Testis (tissue), 3 donors: ENCODE data around the gene FKBP10. TPM values are rescaled to one million over a fixed set of nuclear protein-coding genes. Genes with fewer than 3 reads are reported as not detected.
"Not testable (repeated sequence)": the region's sequence is repeated elsewhere in the genome, so short reads cannot be mapped to it uniquely, and the experiment has no call there.

Experiments
- DNase-seq: peaks from one replicate; pipeline ENCODE4 v3.0.0-alpha.2; 2019
- H3K27ac ChIP-seq, 2 donors: fragments of 200-600 bp; sonication (generic); one replicate each; pipeline ENCODE4 v1.5.1; 2019
- H3K27me3 ChIP-seq: fragments of 200-600 bp; sonication (generic); one replicate; pipeline ENCODE4 v1.5.1; 2019
- H3K36me3 ChIP-seq: fragments of 200-600 bp; sonication (generic); one replicate; pipeline ENCODE4 v1.5.1; 2017; ENCODE audit warnings: low read depth; ENCODE audit errors: missing control alignments
- H3K4me1 ChIP-seq: fragments of 200-600 bp; sonication (generic); one replicate; pipeline ENCODE4 v1.5.1; 2019
- H3K4me3 ChIP-seq, 2 donors: fragments of 200-600 bp; sonication (generic); one replicate each; pipeline ENCODE4 v1.5.1; 2017 to 2019
- H3K9me3 ChIP-seq: fragments of 200-600 bp; sonication (generic); one replicate; pipeline ENCODE4 v1.5.1; 2017
- POLR2A ChIP-seq: fragments of 450-650 bp; IDR thresholded peaks from one replicate; pipeline ENCODE4 v1.6.1; 2017; ENCODE audit warnings: antibody characterized with exemption, mild to moderate bottlenecking, moderate library complexity
- WGBS, 2 donors: methylation state at CpG; one replicate each; pipeline ENCODE4 v1.1.5; 2018; 5-methylcytosine and 5-hydroxymethylcytosine counted together
- intact Hi-C: fragments of 100-400 bp; cut with DNase I; formaldehyde crosslinking; loops from one replicate; pipeline ENCODE4 v1.15.1; 2023; ENCODE audit warnings: low total_unique reads
- polyA plus RNA-seq: library from polyadenylated mRNA; stranded (reverse); fragments of 350-450 nt; fragmentation: Illumina TruSeq; extraction: RNeasy Lipid Tissue Mini Kit (QIAGEN cat#74804); gene quantifications from one replicate; pipeline ENCODE4 v1.2.3, GENCODE V29; 2014; ENCODE audit warnings: low read depth, low replicate concordance; ENCODE audit not compliant: insufficient read depth
- total RNA-seq, 2 donors: library from RNA; depleted of rRNA; stranded (reverse); fragments of >200 nt; gene quantifications; one replicate each; pipeline ENCODE4 v1.2.3, GENCODE V29; 2016
- TF ChIP-seq, protein P1 (sequence below), 3 experiments: fragments of 450-650 bp in 2 of 3; fragments of 200-600 bp in 1 of 3; sonication (generic) in 1 of 3; IDR thresholded peaks; one replicate each; pipeline ENCODE4 v1.5.1; 2016 to 2019; ENCODE audit warnings: antibody characterized with exemption in 3 of 3, mild to moderate bottlenecking in 2 of 3, moderate library complexity in 1 of 3

Gene FKBP10
- total and polyA plus RNA-seq, 3 donors from 2014 or later, result 31.4 to 37.8 (median 36.5) TPM

- intact Hi-C loops, result no loop called here
- Histone ChIP-seq H3K27me3 (no peaks in the 10 kb centered on the region), H3K4me3 (no peak overlapping the region), H3K4me1 (peaks cover 16% of the 10 kb centered on the region), H3K27ac (no peak overlapping the region), H3K36me3 (no peaks in the 10 kb centered on the region), H3K9me3 (no peaks in the 10 kb centered on the region)
- no peak for DNase-seq
- no peak for TF ChIP-seq POLR2A
- TF ChIP-seq, protein P1, sequence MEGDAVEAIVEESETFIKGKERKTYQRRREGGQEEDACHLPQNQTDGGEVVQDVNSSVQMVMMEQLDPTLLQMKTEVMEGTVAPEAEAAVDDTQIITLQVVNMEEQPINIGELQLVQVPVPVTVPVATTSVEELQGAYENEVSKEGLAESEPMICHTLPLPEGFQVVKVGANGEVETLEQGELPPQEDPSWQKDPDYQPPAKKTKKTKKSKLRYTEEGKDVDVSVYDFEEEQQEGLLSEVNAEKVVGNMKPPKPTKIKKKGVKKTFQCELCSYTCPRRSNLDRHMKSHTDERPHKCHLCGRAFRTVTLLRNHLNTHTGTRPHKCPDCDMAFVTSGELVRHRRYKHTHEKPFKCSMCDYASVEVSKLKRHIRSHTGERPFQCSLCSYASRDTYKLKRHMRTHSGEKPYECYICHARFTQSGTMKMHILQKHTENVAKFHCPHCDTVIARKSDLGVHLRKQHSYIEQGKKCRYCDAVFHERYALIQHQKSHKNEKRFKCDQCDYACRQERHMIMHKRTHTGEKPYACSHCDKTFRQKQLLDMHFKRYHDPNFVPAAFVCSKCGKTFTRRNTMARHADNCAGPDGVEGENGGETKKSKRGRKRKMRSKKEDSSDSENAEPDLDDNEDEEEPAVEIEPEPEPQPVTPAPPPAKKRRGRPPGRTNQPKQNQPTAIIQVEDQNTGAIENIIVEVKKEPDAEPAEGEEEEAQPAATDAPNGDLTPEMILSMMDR (IDR thresholded peaks at IDR 0.05), result no peak
- WGBS, 2 donors, result 67 to 69% methylated on average over 12 of the region's 12 CpGs
Observed at GRCh38 chr17:41775394-41776226, 37.2 kb upstream of the FKBP10 start.

DNA sequence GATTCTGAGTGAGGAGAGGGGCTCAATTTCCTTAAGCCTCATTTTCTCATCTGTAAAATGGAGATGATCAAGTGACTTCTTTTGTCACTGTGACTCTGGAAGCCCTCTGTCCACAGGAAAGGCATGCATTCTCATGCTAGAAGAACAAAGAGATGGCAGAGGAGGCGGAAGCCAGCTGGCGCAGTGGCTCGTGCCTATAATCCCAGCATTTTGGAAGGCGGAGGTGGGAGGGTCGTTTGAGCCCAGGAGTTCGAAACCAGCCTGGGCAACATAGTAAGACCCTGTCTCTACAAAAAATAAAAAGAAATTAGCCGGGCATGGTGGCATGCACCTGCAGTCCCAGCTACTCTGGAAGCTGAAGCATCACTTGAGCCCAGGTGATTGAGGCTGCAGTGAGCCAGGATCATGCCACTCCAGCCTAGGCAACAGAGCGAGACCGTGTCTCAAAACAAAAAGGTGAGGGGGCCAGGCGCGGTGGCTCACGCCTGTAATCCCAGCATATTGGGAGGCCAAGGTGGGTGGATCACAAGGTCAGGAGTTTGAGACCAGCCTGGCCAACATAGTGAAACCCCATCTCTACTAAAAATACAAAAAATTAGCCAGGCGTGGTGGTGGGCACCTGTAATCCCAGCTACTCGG, 36.4 kb upstream of the FKBP10 start:
- WGBS, 2 donors, result 86 to 90% methylated on average over 14 of the region's 14 CpGs
- H3K36me3 ChIP-seq, DNase-seq, H3K27me3 ChIP-seq, H3K4me3 ChIP-seq, H3K9me3 ChIP-seq, intact Hi-C loops, H3K27ac ChIP-seq: not testable (repeated sequence)
- H3K4me1 ChIP-seq, result peaks cover 16% of the 10 kb centered on the region

- H3K4me3 ChIP-seq, result no peak overlapping the region
- no peak for TF ChIP-seq POLR2A
- TF ChIP-seq, protein P1 (IDR thresholded peaks at IDR 0.05), result peak in 2 of 3 experiments; percentile 12 to 15
- intact Hi-C loops, result no loop called here
- H3K36me3 ChIP-seq, result no peaks in the 10 kb centered on the region
- H3K9me3 ChIP-seq, result no peaks in the 10 kb centered on the region
- DNase-seq, result peak; percentile 48
- no peaks in the 10 kb centered on the region for H3K27me3 ChIP-seq
- WGBS, 2 donors, result 42 to 80% methylated on average over 1 to 4 of the region's 4 CpGs
- peak overlapping the region; percentile 31 to 57 for H3K27ac ChIP-seq
- H3K4me1 ChIP-seq, result peaks cover 19% of the 10 kb centered on the region
Observed at GRCh38 chr17:41777157-41777573, 35.6 kb upstream of the FKBP10 start.

DNA sequence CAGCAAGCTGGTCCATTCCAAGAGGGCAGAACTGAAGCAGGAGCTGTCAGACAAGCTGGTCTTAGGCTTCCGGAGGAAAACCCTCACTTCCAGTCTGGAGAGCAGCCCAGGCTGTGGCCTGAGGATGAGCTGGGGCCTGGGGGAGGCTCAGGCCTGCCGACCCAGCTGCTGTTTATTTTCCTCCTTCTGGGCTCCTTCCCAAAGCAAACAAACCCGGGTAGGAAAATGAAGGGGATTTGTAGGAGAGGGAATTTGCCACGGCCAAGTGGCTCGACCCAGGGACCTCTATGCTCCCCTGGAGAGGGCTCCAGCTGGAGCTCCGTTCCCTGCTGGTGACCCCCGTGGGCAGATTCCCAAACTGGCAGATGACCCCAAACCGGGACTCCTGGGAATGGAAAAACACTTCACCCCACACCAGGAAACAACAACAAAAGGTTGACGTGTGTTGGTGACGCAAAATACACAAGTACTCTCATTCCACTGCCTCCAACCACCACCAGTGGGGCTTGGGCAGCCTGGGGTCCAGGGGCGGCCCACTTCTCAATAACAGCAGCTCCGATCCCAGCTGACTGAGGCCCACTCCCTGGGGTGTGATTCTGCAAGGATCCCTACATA, 35.1 kb upstream of the FKBP10 start:
- WGBS, 2 donors, result 25 to 43% methylated on average over 11 of the region's 12 CpGs
- Histone ChIP-seq H3K27ac (peak overlapping the region; percentile 31 to 57), H3K4me1 (peaks cover 22% of the 10 kb centered on the region), H3K4me3 (no peak overlapping the region), H3K9me3 (no peaks in the 10 kb centered on the region), H3K27me3 (no peaks in the 10 kb centered on the region), H3K36me3 (no peaks in the 10 kb centered on the region)
- intact Hi-C loops, result no loop called here
- no peak for TF ChIP-seq POLR2A
- TF ChIP-seq, protein P1 (IDR thresholded peaks at IDR 0.05), result no peak
- peak; percentile 60 for DNase-seq

DNA sequence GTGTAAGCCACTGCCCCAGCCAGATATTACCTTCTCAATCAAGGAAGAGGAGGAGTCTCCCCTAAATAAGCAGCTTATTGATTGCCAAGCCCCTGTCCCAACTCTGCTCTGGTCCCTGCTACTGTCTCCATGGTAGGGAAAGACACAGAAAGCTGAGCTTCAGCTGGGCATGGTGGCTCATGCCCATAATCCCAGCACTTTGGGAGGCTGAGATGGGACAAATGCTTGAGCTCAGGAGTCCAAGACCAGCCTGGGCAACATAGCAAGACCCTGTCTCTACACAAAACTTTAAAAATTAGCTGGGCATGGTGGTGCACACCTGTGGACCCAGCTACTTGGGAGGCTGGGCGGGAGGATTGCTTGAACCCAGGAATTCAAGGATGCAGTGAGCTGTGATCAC, 32.9 kb upstream of the FKBP10 start:
- H3K27ac ChIP-seq, result no peak overlapping the region
- no peak for DNase-seq
- H3K9me3 ChIP-seq, result no peaks in the 10 kb centered on the region
- intact Hi-C loops, result no loop called here
- H3K36me3 ChIP-seq, result no peaks in the 10 kb centered on the region
- no peaks in the 10 kb centered on the region for H3K27me3 ChIP-seq
- WGBS, 2 donors, result 80 to 93% methylated on average over 1 of the region's 1 CpG
- peaks cover 22% of the 10 kb centered on the region for H3K4me1 ChIP-seq
- H3K4me3 ChIP-seq, result no peak overlapping the region
- TF ChIP-seq, protein P1 (IDR thresholded peaks at IDR 0.05), result no peak
- TF ChIP-seq POLR2A, result no peak
